Epithelial cell of prostate (primary cell): Measurements from ENCODE around the gene CDC16.
"Not testable (repeated sequence)": the region's sequence is repeated elsewhere in the genome, so short reads cannot be mapped to it uniquely, and the experiment has no call there.

Experiments
- DNase-seq: peaks from one replicate; pipeline ENCODE4 v3.0.0-alpha.2; 2011; ENCODE audit warnings: low read depth, low spot score
- H3K27ac ChIP-seq: fragments of 450-650 bp; 2 replicates; pipeline ENCODE4 v1.5.1; 2017; ENCODE audit warnings: mild to moderate bottlenecking

The CDC16 gene, protein sequence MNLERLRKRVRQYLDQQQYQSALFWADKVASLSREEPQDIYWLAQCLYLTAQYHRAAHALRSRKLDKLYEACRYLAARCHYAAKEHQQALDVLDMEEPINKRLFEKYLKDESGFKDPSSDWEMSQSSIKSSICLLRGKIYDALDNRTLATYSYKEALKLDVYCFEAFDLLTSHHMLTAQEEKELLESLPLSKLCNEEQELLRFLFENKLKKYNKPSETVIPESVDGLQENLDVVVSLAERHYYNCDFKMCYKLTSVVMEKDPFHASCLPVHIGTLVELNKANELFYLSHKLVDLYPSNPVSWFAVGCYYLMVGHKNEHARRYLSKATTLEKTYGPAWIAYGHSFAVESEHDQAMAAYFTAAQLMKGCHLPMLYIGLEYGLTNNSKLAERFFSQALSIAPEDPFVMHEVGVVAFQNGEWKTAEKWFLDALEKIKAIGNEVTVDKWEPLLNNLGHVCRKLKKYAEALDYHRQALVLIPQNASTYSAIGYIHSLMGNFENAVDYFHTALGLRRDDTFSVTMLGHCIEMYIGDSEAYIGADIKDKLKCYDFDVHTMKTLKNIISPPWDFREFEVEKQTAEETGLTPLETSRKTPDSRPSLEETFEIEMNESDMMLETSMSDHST

DNA sequence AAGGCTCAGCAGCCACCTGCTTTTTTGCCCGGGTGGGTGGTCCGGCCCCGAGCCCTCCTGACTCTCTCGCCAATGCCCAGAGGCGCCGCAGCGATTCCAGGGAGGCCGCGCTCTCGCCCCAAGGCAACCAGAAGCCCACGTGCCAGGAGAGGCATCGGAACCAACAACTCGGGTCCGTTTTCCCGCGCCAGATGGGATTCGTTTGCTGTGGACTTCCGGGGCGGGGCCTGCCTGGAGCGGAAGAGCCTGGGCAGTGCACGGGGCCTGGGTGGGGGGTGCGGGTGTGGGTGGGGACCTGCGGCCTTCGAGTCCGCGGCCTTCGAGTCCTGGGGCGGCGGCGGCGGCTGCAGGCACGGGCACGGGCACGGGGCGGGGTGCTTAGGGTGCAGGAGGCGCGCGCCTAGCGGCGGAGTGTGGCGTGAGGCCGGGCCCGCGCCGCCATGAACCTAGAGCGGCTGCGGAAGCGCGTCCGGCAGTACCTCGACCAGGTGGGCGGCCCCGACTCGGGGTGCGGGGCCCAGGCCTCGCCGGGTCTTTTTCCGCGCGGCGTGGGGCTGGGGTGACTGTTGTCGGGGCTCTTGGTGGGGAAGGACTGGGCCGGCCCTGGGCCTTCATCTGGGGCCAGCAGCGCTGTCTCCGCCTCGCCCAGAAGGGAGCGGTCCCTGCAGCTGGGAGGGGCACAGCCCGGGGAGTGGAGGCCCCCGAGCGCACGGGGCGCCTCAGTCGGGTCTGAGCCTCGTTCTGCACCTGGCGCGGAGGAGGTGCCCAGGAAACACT lies at the start of gene CDC16:
Gene CDC16, plus strand, starts transcription at position 253 of the 777 bp plus-strand sequence. Its CDS starts 188 bp downstream, at position 441.
- H3K27ac ChIP-seq, result peak within 1 kb of the TSS; percentile 74
- peak; percentile 59 for DNase-seq

GRCh38 chr13:114185182-114185971 lies 49.3 kb upstream of the CDC16 start:
- no peak for DNase-seq

GRCh38 chr13:114194853-114195252 lies 39.8 kb upstream of the CDC16 start:
- no peak for DNase-seq
- no peak overlapping the region for H3K27ac ChIP-seq

More at GRCh38 chr13:114185182-114185971, 49.3 kb upstream of the CDC16 start:
- H3K27ac ChIP-seq, result no peak overlapping the region

- H3K27ac ChIP-seq, result no peak overlapping the region
- no peak for DNase-seq
Observed at GRCh38 chr13:114196629-114197028, 38.1 kb upstream of the CDC16 start.

- H3K27ac ChIP-seq, result no peak overlapping the region
- no peak for DNase-seq
Observed at GRCh38 chr13:114198556-114198955, 36.1 kb upstream of the CDC16 start.

DNA sequence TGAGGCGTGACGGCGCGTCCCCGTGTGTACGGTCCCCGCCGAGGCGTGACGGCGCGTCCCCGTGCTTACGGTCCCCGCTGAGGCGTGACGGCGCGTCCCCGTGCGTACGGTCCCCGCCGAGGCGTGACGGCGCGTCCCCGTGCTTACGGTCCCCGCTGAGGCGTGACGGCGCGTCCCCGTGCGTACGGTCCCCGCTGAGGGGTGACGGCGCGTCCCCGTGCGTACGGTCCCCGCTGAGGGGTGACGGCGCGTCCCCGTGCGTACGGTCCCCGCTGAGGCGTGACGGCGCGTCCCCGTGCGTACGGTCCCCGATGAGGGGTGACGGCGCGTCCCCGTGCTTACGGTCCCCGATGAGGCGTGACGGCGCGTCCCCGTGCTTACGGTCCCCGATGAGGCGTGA lies 35.2 kb upstream of the CDC16 start:
- DNase-seq, result not testable (repeated sequence)

DNA sequence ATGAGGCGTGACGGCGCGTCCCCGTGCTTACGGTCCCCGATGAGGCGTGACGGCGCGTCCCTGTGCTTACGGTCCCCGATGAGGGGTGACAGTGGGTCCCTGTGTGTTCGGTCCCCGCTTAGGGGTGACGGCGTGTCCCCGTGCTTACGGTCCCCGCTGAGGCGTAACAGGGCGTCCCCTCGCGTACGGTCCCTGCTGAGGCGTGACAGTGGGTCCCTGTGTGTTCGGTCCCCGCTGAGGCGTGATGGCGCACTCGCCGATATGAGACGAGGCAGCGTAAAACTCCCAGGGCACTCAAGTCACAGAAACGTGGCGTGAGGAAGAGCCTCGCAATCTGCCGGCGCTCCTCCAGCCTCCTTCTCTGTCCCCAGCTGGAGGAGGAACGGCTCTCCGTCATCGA lies 34.7 kb upstream of the CDC16 start:
- H3K27ac ChIP-seq, result no peak overlapping the region
- no peak for DNase-seq

More for the DNA sequence above, 35.2 kb upstream of the CDC16 start:
- H3K27ac ChIP-seq, result not testable (repeated sequence)

GRCh38 chr13:114200399-114200911 lies 34.2 kb upstream of the CDC16 start:
- H3K27ac ChIP-seq, result no peak overlapping the region

DNA sequence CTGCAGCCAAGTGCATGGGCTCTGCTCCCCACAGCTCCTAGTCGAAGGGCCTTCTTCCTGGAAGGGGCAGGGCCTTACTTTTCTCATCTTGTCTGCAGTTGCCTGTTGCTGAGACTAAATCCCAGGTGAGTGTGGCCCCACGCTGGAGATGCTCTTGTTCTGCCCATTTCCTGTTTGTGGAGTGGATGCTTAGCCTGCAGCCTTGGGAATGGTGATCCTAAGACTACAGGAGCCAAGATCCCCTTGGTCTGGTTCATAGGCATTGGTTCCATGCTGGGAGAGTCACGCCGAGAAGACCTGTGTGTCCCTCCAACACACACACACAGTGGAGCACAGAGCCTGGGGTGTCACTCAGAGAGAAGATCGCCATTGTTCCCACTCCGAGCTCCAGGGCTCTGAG lies 32.1 kb upstream of the CDC16 start:
- DNase-seq, result no peak
- no peak overlapping the region for H3K27ac ChIP-seq

More at GRCh38 chr13:114200399-114200911, 34.2 kb upstream of the CDC16 start:
- DNase-seq, result no peak

DNA sequence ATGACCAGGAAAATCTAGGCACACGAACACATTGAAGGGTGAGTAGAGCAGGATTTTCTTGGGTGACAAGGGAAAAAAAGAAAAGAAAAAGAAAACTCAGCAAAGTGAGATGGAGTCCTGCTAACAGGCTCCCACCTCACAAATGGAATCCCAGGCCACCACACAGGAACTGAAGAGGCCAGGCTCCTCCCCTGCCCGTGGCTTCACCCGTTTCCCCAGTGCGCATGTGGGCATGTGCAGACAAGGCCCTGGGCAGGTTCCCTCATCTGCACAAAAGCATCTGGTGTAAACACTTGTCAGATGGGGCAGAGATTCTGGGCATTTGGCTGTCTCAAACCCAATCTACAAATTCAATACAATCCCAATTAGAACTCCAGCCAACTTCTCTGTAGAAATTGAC lies 31.2 kb upstream of the CDC16 start:
- no peak overlapping the region for H3K27ac ChIP-seq
- DNase-seq, result no peak

- no peak for DNase-seq
- H3K27ac ChIP-seq, result no peak overlapping the region
Observed at GRCh38 chr13:114204894-114205293, 29.8 kb upstream of the CDC16 start.

DNA sequence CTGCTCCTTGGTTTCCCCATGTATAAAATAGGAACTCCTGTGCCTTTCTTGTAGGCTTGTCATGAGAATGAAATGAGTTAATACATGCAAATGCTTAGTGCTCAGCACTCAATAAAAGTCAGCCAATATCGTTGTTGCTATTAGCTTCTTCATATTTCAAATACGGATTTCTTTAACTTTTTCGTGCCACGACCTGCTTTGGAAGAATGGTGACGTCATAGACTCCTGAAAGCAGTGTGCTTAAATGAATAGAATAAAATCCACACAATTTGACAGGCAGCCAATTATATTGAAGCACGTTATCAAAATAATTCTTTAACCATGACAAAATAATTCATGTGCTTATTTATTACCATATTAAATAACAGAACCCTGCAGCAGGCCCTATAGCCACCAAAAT lies 26.6 kb upstream of the CDC16 start:
- no peak overlapping the region for H3K27ac ChIP-seq
- DNase-seq, result no peak

DNA sequence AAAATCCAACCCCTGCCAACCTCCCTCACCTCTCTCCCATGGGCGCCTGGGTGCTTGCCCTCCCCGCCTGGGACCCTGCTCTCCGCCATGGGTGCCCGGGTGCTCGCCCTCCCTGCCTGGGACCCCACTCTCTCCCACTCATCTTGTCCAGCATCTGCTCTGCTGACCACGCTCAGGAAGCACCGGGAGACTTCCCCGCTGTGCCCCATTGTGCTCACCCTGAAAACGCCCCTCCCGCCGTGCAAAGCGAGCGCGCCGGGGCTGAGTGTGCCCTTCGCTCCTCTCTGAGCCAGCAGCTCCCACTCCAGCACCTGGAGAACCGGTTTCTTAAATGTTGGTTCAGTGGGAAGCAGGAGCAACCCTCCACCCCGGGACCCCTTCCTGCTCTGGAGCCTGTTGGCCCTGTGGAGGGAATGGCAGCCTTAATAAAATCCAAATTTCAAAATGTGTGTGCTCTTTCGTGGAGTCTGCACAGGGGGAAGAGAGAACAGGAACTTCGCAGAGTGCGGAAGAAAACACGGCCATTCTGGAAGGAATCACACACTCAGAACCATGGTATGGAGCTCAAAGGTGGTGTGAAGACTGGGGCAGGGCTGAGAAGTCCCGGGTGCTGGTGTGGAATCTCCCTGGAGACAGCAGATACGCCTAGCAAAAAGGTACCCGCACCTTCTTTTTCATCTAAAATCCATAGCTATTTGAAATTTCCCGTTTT lies 23.1 kb upstream of the CDC16 start:
- H3K27ac ChIP-seq, result no peak overlapping the region
- DNase-seq, result no peak

- H3K27ac ChIP-seq, result no peak overlapping the region
- no peak for DNase-seq
Observed at GRCh38 chr13:114212158-114212495, 22.6 kb upstream of the CDC16 start.

GRCh38 chr13:114213980-114214379 lies 20.7 kb upstream of the CDC16 start:
- H3K27ac ChIP-seq, result no peak overlapping the region
- DNase-seq, result no peak

DNA sequence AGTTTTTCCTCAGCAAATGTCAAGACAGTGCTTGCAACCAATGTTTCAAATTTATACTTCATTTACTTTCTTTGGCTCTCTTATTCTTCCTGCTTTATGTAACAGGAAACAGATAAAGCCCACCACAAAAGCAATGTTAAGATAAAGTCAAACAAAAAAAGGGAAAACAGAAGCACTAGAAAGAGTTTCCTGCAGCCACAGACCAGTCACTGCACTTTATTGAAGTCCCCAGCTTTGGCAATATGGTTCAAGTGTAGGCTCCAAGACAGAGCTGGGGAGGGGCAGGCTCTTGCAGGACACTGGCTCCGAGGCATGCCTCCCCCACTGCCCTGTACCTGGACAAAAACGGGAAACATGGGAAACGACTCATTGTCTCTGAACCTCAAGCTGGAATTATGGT lies 15.3 kb upstream of the CDC16 start:
- no peak for DNase-seq
- H3K27ac ChIP-seq, result no peak overlapping the region

- no peak for DNase-seq
- H3K27ac ChIP-seq, result no peak overlapping the region
Observed at GRCh38 chr13:114222461-114222968, 12.2 kb upstream of the CDC16 start.

DNA sequence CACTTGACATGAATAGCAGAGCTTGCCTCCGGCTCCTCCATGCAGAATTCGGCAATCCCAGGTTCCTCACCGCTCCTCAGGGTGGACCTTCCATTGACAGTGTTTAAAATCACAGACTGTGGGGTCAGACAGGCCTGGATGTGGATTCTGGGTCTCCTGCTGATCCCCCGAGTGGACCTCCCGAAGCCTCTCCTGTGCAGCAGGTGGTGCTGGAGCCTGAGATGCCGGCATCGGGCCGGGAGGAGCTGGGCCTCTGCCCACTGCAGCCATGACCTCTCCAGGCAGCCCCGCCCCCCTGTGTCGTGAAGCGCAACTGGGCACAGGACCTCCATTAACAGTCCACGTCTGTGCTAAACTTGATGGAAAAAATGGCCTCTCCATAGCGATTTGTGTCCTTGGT lies 10.5 kb upstream of the CDC16 start:
- no peak overlapping the region for H3K27ac ChIP-seq
- no peak for DNase-seq

DNA sequence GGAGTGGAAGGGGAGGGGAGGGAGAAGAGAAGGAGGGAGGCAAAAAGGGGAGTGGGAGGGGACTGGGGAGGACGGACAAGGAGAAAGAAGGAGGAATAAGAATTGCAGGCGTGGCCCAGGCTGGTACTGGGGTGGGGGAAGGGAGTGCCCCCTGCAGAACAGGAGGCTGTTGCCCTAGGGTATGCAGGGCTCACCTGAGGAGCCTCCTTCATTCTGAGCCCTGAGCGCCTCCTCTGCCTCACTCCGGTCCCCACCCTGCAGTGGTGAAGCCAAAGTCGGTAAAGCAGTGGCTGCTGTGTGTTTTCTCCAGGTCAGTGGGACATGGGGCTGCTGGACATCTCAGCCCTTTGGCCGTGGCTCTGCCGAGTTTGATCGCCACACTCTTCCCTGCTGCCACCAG lies 9.1 kb upstream of the CDC16 start:
- no peak overlapping the region for H3K27ac ChIP-seq
- DNase-seq, result no peak
